ENCODE measurements around the gene BACH2. TPM values are rescaled to one million over a fixed set of nuclear protein-coding genes. Genes with fewer than 3 reads are reported as not detected.

BACH2 gene
- total and polyA plus RNA-seq, 4 experiments from 2014 or later = 6.5 to 48.0 (median 25.8) TPM

DNA sequence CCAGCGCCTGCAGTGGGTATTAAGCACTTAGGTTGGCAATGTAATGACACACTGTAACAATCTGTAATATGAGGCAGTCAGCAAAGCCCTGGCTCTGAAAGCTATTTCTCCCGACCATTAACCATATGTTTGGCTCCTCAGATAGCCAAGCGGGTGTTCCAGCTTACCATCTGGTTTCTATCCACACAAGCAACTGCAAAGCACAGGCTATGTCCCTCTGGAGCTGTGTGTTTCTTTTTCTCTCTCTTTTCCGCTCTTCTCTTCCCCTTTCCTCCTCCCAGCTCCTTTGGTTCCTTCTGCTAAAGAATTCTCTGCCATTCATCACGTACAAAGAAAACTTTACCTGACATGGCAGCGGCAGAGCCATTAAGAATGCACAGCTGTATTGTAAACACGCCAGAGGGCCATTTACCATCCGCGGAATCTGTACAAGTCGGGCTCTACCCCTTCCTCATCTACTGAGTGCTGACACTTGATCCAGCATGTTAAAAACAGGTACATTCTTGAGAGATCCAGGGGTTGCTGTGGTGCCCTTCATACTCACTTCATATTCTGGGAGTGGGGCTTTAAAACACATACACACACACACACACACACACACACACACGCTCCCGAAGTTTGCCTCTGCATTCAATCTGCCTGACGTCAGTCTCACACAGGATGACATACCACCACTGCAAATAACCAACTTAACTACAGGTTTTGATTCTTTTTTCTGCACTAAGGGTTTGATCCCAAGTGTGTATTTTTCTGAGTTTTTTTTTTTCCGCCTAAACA is 77.2 kb downstream of the BACH2 start:
- peak overlapping the region; percentile 43 for H3K27ac ChIP-seq (ENCODE audit: low read depth, low read length)
- H3K4me3 ChIP-seq (ENCODE audit: low read length in 2 of 2) = no peak overlapping the region
- Mint-ChIP-seq H3K4me3 (no peak overlapping the region), H3K27ac (no peak overlapping the region), H3K36me3 (peaks cover 15 to 16% of the 10 kb centered on the region in 2 donors), H3K9me3 (peaks cover 4 to 21% (median 10%) of the 10 kb centered on the region in 8 donors), H3K4me1 (peaks cover 4 to 20% (median 16%) of the 10 kb centered on the region in 4 donors), H3K27me3 (no peaks in the 10 kb centered on the region)
- no peaks in the 10 kb centered on the region for H3K36me3 ChIP-seq (ENCODE audit: insufficient read depth, low read length)
- intact Hi-C loops (cut with micrococcal nuclease) = loop anchor here (2.0 kb wide), 1 partner anchor 55 kb away; no protein-coding TSS in a partner anchor
- ChIA-PET CTCF (ENCODE audit: partially characterized antibody) (interaction anchor here (0.9 to 1.9 kb wide), 4 partner anchors 53 to 279 kb away, joined by 3 to 6 read pairs (median 4); no protein-coding TSS in a partner anchor), POLR2A (ENCODE audit: partially characterized antibody) (interaction anchor here (1.0 to 1.6 kb wide), 5 partner anchors 54 to 76 kb away, joined by 3 to 6 read pairs (median 5); no protein-coding TSS in a partner anchor)
- H3K9me3 ChIP-seq (ENCODE audit: control insufficient read depth in 1 of 2, low read length in 2 of 2) = peaks cover 0 to 4% of the 10 kb centered on the region in 2 donors
- DNase-seq = no peak
- no peaks in the 10 kb centered on the region for H3K27me3 ChIP-seq (ENCODE audit: insufficient read depth, low read length)
- H3K4me1 ChIP-seq (ENCODE audit: insufficient read depth, low read length) = peaks cover 50% of the 10 kb centered on the region

GRCh38 chr6:90218959-90219208 is 77.8 kb downstream of the BACH2 start:
- Histone ChIP-seq H3K36me3 (ENCODE audit: insufficient read depth, low read length) (no peaks in the 10 kb centered on the region), H3K27me3 (ENCODE audit: insufficient read depth, low read length) (no peaks in the 10 kb centered on the region), H3K4me1 (ENCODE audit: insufficient read depth, low read length) (peaks cover 50% of the 10 kb centered on the region), H3K27ac (ENCODE audit: low read depth, low read length) (peak overlapping the region; percentile 43), H3K9me3 (ENCODE audit: control insufficient read depth in 1 of 2, low read length in 2 of 2) (peaks cover 0 to 4% of the 10 kb centered on the region in 2 donors), H3K4me3 (ENCODE audit: low read length in 2 of 2) (no peak overlapping the region)
- no peak for DNase-seq
- Mint-ChIP-seq H3K4me3 (no peak overlapping the region), H3K9me3 (peaks cover 4 to 17% (median 10%) of the 10 kb centered on the region in 8 donors), H3K4me1 (peaks cover 8 to 22% (median 18%) of the 10 kb centered on the region in 4 donors), H3K36me3 (peaks cover 14% of the 10 kb centered on the region in 2 donors), H3K27ac (no peak overlapping the region), H3K27me3 (no peaks in the 10 kb centered on the region)
- intact Hi-C loops (cut with micrococcal nuclease) = loop anchor here (1.0 to 2.0 kb wide), 2 partner anchors 15 to 56 kb away; no protein-coding TSS in a partner anchor
- POLR2A ChIA-PET (ENCODE audit: partially characterized antibody) = interaction anchor here (1.0 to 1.6 kb wide), 5 partner anchors 55 to 77 kb away, joined by 3 to 6 read pairs (median 5); no protein-coding TSS in a partner anchor
- CTCF ChIA-PET (ENCODE audit: partially characterized antibody) = interaction anchor here (0.9 to 1.9 kb wide), 5 partner anchors 16 to 278 kb away, joined by 3 to 6 read pairs (median 4); no protein-coding TSS in a partner anchor

DNA sequence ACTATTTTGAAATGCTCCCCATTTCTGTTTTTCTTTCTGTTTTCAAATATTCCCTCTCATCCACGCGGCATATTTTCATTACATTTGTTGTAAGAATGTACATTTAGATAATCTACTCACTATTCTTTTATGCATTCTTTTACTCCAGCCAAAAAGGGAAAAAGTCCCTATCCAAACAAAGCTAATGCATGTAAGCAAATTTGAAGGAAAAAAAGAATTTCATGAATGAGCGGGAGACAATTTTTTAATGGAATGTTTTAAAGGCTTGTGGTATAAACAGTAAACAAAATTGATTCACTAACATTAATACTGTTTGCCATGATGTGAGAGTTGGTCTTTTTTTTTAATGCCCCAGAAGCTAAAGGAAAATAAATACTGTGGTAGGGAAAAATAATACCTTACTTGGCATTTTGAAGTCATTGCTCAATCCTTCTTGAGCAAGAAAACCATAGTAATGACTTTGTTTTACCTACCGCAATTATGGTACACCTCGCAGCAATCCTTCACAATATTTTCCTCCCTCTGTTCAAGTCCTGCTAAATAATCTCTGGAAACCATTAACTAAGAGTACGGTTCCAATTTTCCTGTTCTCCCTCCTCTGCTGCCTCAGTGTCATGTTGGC is 79.0 kb downstream of the BACH2 start:
- Histone ChIP-seq H3K4me1 (ENCODE audit: insufficient read depth, low read length) (peaks cover 50% of the 10 kb centered on the region), H3K27me3 (ENCODE audit: insufficient read depth, low read length) (no peaks in the 10 kb centered on the region), H3K36me3 (ENCODE audit: insufficient read depth, low read length) (no peaks in the 10 kb centered on the region), H3K27ac (ENCODE audit: low read depth, low read length) (no peak overlapping the region), H3K4me3 (ENCODE audit: low read length in 2 of 2) (no peak overlapping the region), H3K9me3 (ENCODE audit: control insufficient read depth in 1 of 2, low read length in 2 of 2) (no peaks in the 10 kb centered on the region)
- peak overlapping the region in 1 of 8 donors; percentile 16 for H3K4me3 Mint-ChIP-seq
- H3K4me1 Mint-ChIP-seq = peaks cover 18 to 26% (median 24%) of the 10 kb centered on the region in 4 donors
- peaks cover 6 to 8% of the 10 kb centered on the region in 2 donors for H3K36me3 Mint-ChIP-seq
- no peaks in the 10 kb centered on the region for H3K27me3 Mint-ChIP-seq
- ChIA-PET POLR2A (ENCODE audit: partially characterized antibody) (interaction anchor here (1.7 kb wide), 1 partner anchor 17 kb away, joined by 8 read pairs; no protein-coding TSS in a partner anchor), CTCF (ENCODE audit: partially characterized antibody) (interaction anchor here (1.0 to 1.9 kb wide), 5 partner anchors 17 to 261 kb away, joined by 3 to 4 read pairs (median 3); no protein-coding TSS in a partner anchor)
- intact Hi-C loops (cut with micrococcal nuclease) = loop anchor here (1.0 to 2.0 kb wide), 2 partner anchors 17 to 57 kb away; no protein-coding TSS in a partner anchor
- H3K27ac Mint-ChIP-seq = peak overlapping the region in 1 of 7 donors; percentile 86
- H3K9me3 Mint-ChIP-seq = peaks cover 0 to 7% (median 2%) of the 10 kb centered on the region in 8 donors
- DNase-seq = no peak

GRCh38 chr6:90216072-90216977 is 80.3 kb downstream of the BACH2 start:
- Mint-ChIP-seq H3K27me3 (no peaks in the 10 kb centered on the region), H3K4me3 (peak overlapping the region in 5 of 8 donors; percentile 6 to 61 (median 35)), H3K27ac (peak overlapping the region in 3 of 7 donors; percentile 84 to 89 (median 86)), H3K36me3 (peaks cover 0 to under 1% of the 10 kb centered on the region in 2 donors), H3K9me3 (peaks cover 0 to 1% (median 0%) of the 10 kb centered on the region in 8 donors), H3K4me1 (peaks cover 27 to 30% (median 28%) of the 10 kb centered on the region in 4 donors)
- ChIA-PET CTCF (ENCODE audit: partially characterized antibody) (interaction anchor here (1.0 to 2.1 kb wide), 5 partner anchors 79 to 276 kb away, joined by 3 to 6 read pairs (median 4); no protein-coding TSS in a partner anchor), POLR2A (ENCODE audit: partially characterized antibody) (interaction anchor here (0.9 to 1.7 kb wide), 3 partner anchors 18 to 68 kb away, joined by 3 to 8 read pairs (median 5); no protein-coding TSS in a partner anchor)
- Histone ChIP-seq H3K9me3 (ENCODE audit: control insufficient read depth in 1 of 2, low read length in 2 of 2) (no peaks in the 10 kb centered on the region), H3K4me1 (ENCODE audit: insufficient read depth, low read length) (peaks cover 59% of the 10 kb centered on the region), H3K4me3 (ENCODE audit: low read length in 2 of 2) (no peak overlapping the region), H3K36me3 (ENCODE audit: insufficient read depth, low read length) (no peaks in the 10 kb centered on the region), H3K27ac (ENCODE audit: low read depth, low read length) (peak overlapping the region; percentile 43), H3K27me3 (ENCODE audit: insufficient read depth, low read length) (no peaks in the 10 kb centered on the region)
- peak in 4 of 5 donors; percentile 11 to 73 (median 31) for DNase-seq
- intact Hi-C loops (cut with micrococcal nuclease) = loop anchor here (1.0 kb wide), 1 partner anchor 79 kb away; no protein-coding TSS in a partner anchor

- Mint-ChIP-seq H3K27ac (peak overlapping the region in 3 of 7 donors; percentile 37 to 84 (median 68)), H3K9me3 (peaks cover 0 to 1% (median 0%) of the 10 kb centered on the region in 8 donors), H3K4me1 (peaks cover 27 to 39% (median 30%) of the 10 kb centered on the region in 4 donors), H3K27me3 (no peaks in the 10 kb centered on the region), H3K4me3 (no peak overlapping the region), H3K36me3 (no peaks in the 10 kb centered on the region)
- ChIA-PET CTCF (ENCODE audit: partially characterized antibody) (interaction anchor here (1.0 to 2.1 kb wide), 5 partner anchors 35 to 274 kb away, joined by 3 to 6 read pairs (median 3); no protein-coding TSS in a partner anchor), POLR2A (ENCODE audit: partially characterized antibody) (interaction anchor here (1.0 to 1.1 kb wide), 2 partner anchors 59 to 81 kb away, joined by 3 to 5 read pairs; no protein-coding TSS in a partner anchor)
- Histone ChIP-seq H3K4me3 (ENCODE audit: low read length in 2 of 2) (no peak overlapping the region), H3K27ac (ENCODE audit: low read depth, low read length) (no peak overlapping the region), H3K4me1 (ENCODE audit: insufficient read depth, low read length) (peaks cover 58% of the 10 kb centered on the region), H3K27me3 (ENCODE audit: insufficient read depth, low read length) (no peaks in the 10 kb centered on the region), H3K9me3 (ENCODE audit: control insufficient read depth in 1 of 2, low read length in 2 of 2) (no peaks in the 10 kb centered on the region), H3K36me3 (ENCODE audit: insufficient read depth, low read length) (no peaks in the 10 kb centered on the region)
- intact Hi-C loops (cut with micrococcal nuclease) = no loop called here
- no peak for DNase-seq
Observed at GRCh38 chr6:90214966-90215365, 81.7 kb downstream of the BACH2 start.

GRCh38 chr6:90214461-90214860 is 82.2 kb downstream of the BACH2 start:
- Mint-ChIP-seq H3K4me3 (no peak overlapping the region), H3K4me1 (peaks cover 30 to 43% (median 33%) of the 10 kb centered on the region in 4 donors), H3K27ac (peak overlapping the region in 3 of 7 donors; percentile 22 to 86 (median 27)), H3K9me3 (peaks cover 0 to 1% (median 0%) of the 10 kb centered on the region in 8 donors), H3K27me3 (no peaks in the 10 kb centered on the region), H3K36me3 (no peaks in the 10 kb centered on the region)
- Histone ChIP-seq H3K27ac (ENCODE audit: low read depth, low read length) (no peak overlapping the region), H3K36me3 (ENCODE audit: insufficient read depth, low read length) (no peaks in the 10 kb centered on the region), H3K4me1 (ENCODE audit: insufficient read depth, low read length) (peaks cover 55% of the 10 kb centered on the region), H3K9me3 (ENCODE audit: control insufficient read depth in 1 of 2, low read length in 2 of 2) (no peaks in the 10 kb centered on the region), H3K27me3 (ENCODE audit: insufficient read depth, low read length) (no peaks in the 10 kb centered on the region), H3K4me3 (ENCODE audit: low read length in 2 of 2) (no peak overlapping the region)
- CTCF ChIA-PET (ENCODE audit: partially characterized antibody) = interaction anchor here (0.7 to 2.1 kb wide), 5 partner anchors 34 to 274 kb away, joined by 3 to 6 read pairs (median 3); no protein-coding TSS in a partner anchor
- no peak for DNase-seq
- intact Hi-C loops (cut with micrococcal nuclease) = no loop called here
- POLR2A ChIA-PET (ENCODE audit: partially characterized antibody) = interaction anchor here (1.0 to 1.1 kb wide), 2 partner anchors 60 to 81 kb away, joined by 3 read pairs; no protein-coding TSS in a partner anchor
